ENCODE measurements around the gene NHERF1.

NHERF1 gene

DNA sequence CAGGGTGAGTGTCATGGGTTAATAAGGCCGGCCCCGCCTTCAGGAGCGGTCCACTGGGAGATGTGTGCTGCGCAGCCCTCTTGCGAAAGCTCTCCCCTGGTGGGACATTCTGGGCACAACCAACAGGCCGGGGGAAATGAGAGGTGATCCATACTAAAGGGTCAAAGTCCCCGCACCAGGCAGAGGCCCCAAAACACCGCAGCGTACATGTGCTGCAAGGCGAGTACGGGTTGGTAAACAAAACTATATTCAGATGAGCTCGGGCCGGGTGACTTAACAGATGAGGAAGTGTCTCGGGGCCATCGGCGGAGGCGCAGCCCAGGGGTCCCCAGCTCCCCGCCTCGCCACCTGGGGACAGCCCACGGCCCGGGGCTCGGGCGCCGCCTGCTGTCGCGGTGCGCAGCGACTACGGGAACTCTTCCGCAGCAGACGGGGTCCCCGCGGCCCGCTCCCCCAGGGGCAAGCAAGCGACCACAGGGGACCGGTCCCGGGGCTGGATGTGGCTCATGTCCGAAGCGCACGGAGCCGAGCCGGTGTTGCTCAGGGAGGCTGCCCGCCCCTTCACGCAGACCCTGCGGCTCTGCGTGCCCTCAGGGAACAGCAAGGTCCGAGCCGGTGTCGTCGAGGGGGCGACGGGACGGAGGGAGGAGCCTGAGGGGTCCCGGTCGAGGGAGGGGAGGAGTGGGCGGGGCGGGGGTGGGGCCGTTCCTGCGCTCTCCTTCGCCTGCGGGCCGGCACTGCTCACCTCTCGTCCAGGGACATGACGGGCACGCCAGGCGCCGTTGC is 11.7 kb upstream of the NHERF1 start, which contains the start of gene RAB37:
Gene RAB37, plus strand, starts transcription at position 744 of the 786 bp plus-strand sequence. Its CDS starts 17 bp downstream, at position 761.
- Histone ChIP-seq H3K27ac (ENCODE audit: low read length) (peak within 1 kb of the TSS; percentile 78), H3K9me3 (ENCODE audit: insufficient read depth, low read length, severe bottlenecking) (no peaks in the 10 kb centered on the region), H4K20me1 (ENCODE audit: insufficient read depth, low read length) (no peaks in the 10 kb centered on the region), H3K4me2 (ENCODE audit: insufficient read depth, low read length) (peak within 1 kb of the TSS; percentile 69), H2AFZ (ENCODE audit: low read depth, low read length) (peak within 1 kb of the TSS; percentile 58), H3K79me2 (ENCODE audit: insufficient read depth, low read length) (peaks cover 8% of the 10 kb centered on the region), H3K4me3 (ENCODE audit: low read depth in 1 of 2, low read length in 2 of 2) (peak within 1 kb of the TSS; percentile 25 to 58), H3K27me3 (ENCODE audit: insufficient read depth, low read length, poor library complexity) (no peaks in the 10 kb centered on the region), H3K36me3 (ENCODE audit: insufficient read depth, low read length) (no peaks in the 10 kb centered on the region), H3K9ac (ENCODE audit: low read depth, low read length) (peak within 1 kb of the TSS; percentile 67), H3K4me1 (ENCODE audit: insufficient read depth, low read length) (peaks cover 52% of the 10 kb centered on the region)
- peak; percentile 48 for DNase-seq
- 0 out of 3 replicates have a peak, but pooled peaks have one; percentile 4 for ATAC-seq (ENCODE audit: insufficient read depth, low read depth)
- peak; percentile 49 for TF ChIP-seq EZH2 (IDR thresholded peaks at IDR 0.05; ENCODE audit: borderline replicate concordance, low read depth, low read length, severe bottlenecking)
- TF ChIP-seq, protein P1, sequence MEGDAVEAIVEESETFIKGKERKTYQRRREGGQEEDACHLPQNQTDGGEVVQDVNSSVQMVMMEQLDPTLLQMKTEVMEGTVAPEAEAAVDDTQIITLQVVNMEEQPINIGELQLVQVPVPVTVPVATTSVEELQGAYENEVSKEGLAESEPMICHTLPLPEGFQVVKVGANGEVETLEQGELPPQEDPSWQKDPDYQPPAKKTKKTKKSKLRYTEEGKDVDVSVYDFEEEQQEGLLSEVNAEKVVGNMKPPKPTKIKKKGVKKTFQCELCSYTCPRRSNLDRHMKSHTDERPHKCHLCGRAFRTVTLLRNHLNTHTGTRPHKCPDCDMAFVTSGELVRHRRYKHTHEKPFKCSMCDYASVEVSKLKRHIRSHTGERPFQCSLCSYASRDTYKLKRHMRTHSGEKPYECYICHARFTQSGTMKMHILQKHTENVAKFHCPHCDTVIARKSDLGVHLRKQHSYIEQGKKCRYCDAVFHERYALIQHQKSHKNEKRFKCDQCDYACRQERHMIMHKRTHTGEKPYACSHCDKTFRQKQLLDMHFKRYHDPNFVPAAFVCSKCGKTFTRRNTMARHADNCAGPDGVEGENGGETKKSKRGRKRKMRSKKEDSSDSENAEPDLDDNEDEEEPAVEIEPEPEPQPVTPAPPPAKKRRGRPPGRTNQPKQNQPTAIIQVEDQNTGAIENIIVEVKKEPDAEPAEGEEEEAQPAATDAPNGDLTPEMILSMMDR (IDR thresholded peaks at IDR 0.05; ENCODE audit: borderline replicate concordance, extremely low read depth, low read length, poor library complexity, severe bottlenecking) = peak; percentile 69

DNA sequence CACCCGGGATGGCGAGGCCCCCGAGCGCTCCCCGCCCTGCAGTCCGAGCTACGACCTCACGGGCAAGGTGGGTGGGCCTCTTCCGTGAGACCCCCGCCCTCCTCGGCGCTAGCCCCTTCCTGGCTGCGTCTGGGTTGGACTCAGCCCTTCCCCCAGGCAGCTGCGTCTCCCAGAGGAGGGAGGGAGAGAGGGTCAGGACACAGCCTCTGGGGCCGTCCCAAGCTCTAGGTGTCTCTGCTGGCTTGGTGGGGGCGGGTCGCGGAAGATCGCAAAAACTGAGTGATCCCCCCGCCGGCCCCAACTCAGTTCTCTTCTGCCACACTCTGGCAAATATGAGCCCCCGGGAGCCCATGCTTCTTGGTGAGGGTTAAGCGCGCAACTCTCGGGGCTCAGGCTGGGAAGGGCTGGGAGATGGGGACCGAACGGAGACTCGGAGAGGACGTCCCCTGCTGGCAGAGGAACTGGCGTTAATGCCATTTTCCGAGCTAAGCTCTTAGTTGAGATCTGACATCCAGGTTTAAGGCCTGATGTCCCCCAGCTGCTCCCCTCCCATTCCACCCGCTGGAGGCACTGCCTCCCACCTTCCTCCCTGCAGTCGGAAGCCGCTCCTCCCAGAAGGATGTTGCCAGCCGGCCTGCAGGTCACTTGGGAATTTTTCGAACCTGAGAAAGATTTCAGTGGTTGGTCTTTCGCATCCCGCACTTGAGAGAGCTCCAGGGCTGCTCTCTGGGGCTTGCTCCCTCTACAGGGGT is 11.0 kb upstream of the NHERF1 start:
- Histone ChIP-seq H3K9me3 (ENCODE audit: insufficient read depth, low read length, severe bottlenecking) (no peaks in the 10 kb centered on the region), H3K36me3 (ENCODE audit: insufficient read depth, low read length) (no peaks in the 10 kb centered on the region), H4K20me1 (ENCODE audit: insufficient read depth, low read length) (no peaks in the 10 kb centered on the region), H3K9ac (ENCODE audit: low read depth, low read length) (peak overlapping the region; percentile 67), H3K4me3 (ENCODE audit: low read depth in 1 of 2, low read length in 2 of 2) (peak overlapping the region; percentile 25 to 58), H2AFZ (ENCODE audit: low read depth, low read length) (peak overlapping the region; percentile 58), H3K4me1 (ENCODE audit: insufficient read depth, low read length) (peaks cover 60% of the 10 kb centered on the region), H3K27ac (ENCODE audit: low read length) (peak overlapping the region; percentile 78), H3K27me3 (ENCODE audit: insufficient read depth, low read length, poor library complexity) (no peaks in the 10 kb centered on the region), H3K4me2 (ENCODE audit: insufficient read depth, low read length) (peak overlapping the region; percentile 69), H3K79me2 (ENCODE audit: insufficient read depth, low read length) (peaks cover 8% of the 10 kb centered on the region)
- ATAC-seq (ENCODE audit: insufficient read depth, low read depth) (peak; percentile 2; the same call in 1 of the 3 replicates), DNase-seq (peak; percentile 64)
- TF ChIP-seq EZH2 (IDR thresholded peaks at IDR 0.05; ENCODE audit: borderline replicate concordance, low read depth, low read length, severe bottlenecking) = no peak
- TF ChIP-seq, protein P1 (IDR thresholded peaks at IDR 0.05; ENCODE audit: borderline replicate concordance, extremely low read depth, low read length, poor library complexity, severe bottlenecking) = peak; percentile 69

DNA sequence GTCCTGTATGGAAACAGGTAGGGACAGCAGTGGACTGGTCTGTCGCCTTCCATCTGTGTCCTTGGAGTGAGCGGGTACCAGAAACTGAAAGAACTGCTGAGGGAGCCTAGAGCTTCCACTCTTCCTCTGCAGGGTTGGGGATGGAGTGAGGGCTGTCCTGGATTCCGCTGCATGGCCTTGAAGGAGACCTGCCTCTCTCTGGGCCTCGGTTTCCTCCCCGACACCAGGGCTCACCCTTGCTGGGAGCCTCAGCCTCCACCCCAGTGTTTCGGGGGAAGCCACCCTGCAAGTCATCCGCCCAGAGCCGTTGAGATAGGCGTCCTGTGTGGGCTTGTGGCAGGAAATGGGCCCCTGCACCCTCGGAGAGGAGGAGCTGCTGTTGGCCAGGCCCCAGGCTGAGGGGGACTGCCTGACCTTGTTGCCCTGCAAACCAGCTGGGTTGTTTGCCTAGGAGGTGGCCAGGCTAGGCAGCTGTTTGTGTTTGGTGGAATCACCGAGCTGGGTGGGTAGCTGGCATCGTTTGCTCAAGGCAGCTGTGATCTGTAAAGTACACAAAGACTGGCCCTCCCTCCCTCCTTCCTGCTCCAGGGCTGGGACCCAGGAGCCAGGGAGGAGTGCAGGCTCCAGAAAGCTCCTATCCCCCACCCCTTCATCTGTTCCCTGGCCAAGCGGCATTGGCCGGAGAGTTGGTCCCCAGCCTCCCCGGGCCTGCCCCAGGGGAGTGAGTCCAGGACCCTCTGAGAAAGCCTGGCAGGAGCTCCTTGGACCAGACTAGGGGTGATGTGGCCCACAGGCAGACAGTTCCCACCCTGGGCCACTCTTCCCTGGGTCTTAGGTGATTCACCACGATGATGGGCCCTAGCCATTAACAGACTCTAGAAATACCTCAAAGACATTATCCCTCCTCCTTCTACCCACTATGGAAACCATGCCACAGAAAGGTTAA is 10.1 kb upstream of the NHERF1 start:
- H3K27me3 ChIP-seq (ENCODE audit: insufficient read depth, low read length, poor library complexity) = no peaks in the 10 kb centered on the region
- peak overlapping the region; percentile 25 to 58 for H3K4me3 ChIP-seq (ENCODE audit: low read depth in 1 of 2, low read length in 2 of 2)
- no peaks in the 10 kb centered on the region for H3K9me3 ChIP-seq (ENCODE audit: insufficient read depth, low read length, severe bottlenecking)
- DNase-seq (peak; percentile 97), ATAC-seq (ENCODE audit: insufficient read depth, low read depth) (peak; percentile 83)
- peak overlapping the region; percentile 67 for H3K9ac ChIP-seq (ENCODE audit: low read depth, low read length)
- TF ChIP-seq EZH2 (IDR thresholded peaks at IDR 0.05; ENCODE audit: borderline replicate concordance, low read depth, low read length, severe bottlenecking) = no peak
- TF ChIP-seq, protein P1 (IDR thresholded peaks at IDR 0.05; ENCODE audit: borderline replicate concordance, extremely low read depth, low read length, poor library complexity, severe bottlenecking) = no peak
- H3K36me3 ChIP-seq (ENCODE audit: insufficient read depth, low read length) = no peaks in the 10 kb centered on the region; the same call in 1 of the 2 replicates
- H3K4me1 ChIP-seq (ENCODE audit: insufficient read depth, low read length) = peaks cover 68% of the 10 kb centered on the region
- peak overlapping the region; percentile 78 for H3K27ac ChIP-seq (ENCODE audit: low read length)
- peaks cover 8% of the 10 kb centered on the region for H3K79me2 ChIP-seq (ENCODE audit: insufficient read depth, low read length)
- H3K4me2 ChIP-seq (ENCODE audit: insufficient read depth, low read length) = peak overlapping the region; percentile 69
- no peaks in the 10 kb centered on the region for H4K20me1 ChIP-seq (ENCODE audit: insufficient read depth, low read length)
- peak overlapping the region; percentile 58; the same call in 1 of the 2 replicates for H2AFZ ChIP-seq (ENCODE audit: low read depth, low read length)
